Liver (tissue), 9 donors: ENCODE results near the gene CDH13. TPM values are rescaled to one million over a fixed set of nuclear protein-coding genes. Genes with fewer than 3 reads are reported as not detected.

ENCODE experiments used
- DNase-seq: peaks from one replicate; pipeline ENCODE4 v3.0.0-alpha.2; 2017; ENCODE audit warnings: low spot score
- H3K27ac ChIP-seq, 2 donors: one replicate each; pipeline ENCODE4 v1.7.0; 2013; ENCODE audit warnings: inconsistent platforms in 2 of 2, low read length in 2 of 2, control low read depth in 1 of 2, low read depth in 1 of 2, mild to moderate bottlenecking in 1 of 2
- H3K27me3 ChIP-seq, 4 donors: one replicate each; pipeline versions ENCODE4 v1.6.1 to v1.7.0; 2013; ENCODE audit warnings: low read length in 3 of 4, inconsistent platforms in 1 of 4, mild to moderate bottlenecking in 1 of 4, moderate library complexity in 1 of 4; ENCODE audit not compliant: control insufficient read depth in 4 of 4, insufficient read depth in 4 of 4
- H3K36me3 ChIP-seq, 4 donors: one replicate each; pipeline versions ENCODE4 v1.6.1 to v1.7.0; 2013; ENCODE audit warnings: low read length in 3 of 4, mild to moderate bottlenecking in 3 of 4, low read depth in 1 of 4, moderate library complexity in 1 of 4; ENCODE audit not compliant: control insufficient read depth in 4 of 4, insufficient read depth in 3 of 4
- H3K4me1 ChIP-seq, 4 donors: one replicate each; pipeline versions ENCODE4 v1.6.1 to v1.7.0; 2013; ENCODE audit warnings: low read length in 3 of 4, mild to moderate bottlenecking in 3 of 4, moderate library complexity in 1 of 4; ENCODE audit not compliant: control insufficient read depth in 4 of 4, insufficient read depth in 4 of 4
- H3K4me3 ChIP-seq, 3 donors: one replicate each; pipeline versions ENCODE4 v1.6.1 to v1.7.0; 2013; ENCODE audit warnings: low read length in 3 of 3, control low read depth in 1 of 3, low read depth in 1 of 3, mild to moderate bottlenecking in 1 of 3
- H3K9ac ChIP-seq, 2 donors: one replicate each; pipeline ENCODE4 v1.7.0; 2013; ENCODE audit warnings: low read length in 2 of 2, mild to moderate bottlenecking in 2 of 2, moderate library complexity in 2 of 2, control low read depth in 1 of 2, low read depth in 1 of 2
- H3K9me3 ChIP-seq, 4 donors: one replicate each; pipeline versions ENCODE4 v1.6.1 to v1.7.0; 2013; ENCODE audit warnings: low read length in 3 of 4; ENCODE audit not compliant: control insufficient read depth in 4 of 4
- EGR1 ChIP-seq, 2 donors: IDR thresholded peaks; 2 replicates each; pipeline ENCODE4 v1.6.1; 2016 to 2018; ENCODE audit warnings: antibody characterized with exemption in 2 of 2, low read depth in 2 of 2
- FOXA1 ChIP-seq: IDR thresholded peaks from 2 replicates; pipeline ENCODE4 v1.6.1; 2016; ENCODE audit warnings: antibody characterized with exemption
- FOXA2 ChIP-seq: IDR thresholded peaks from 2 replicates; pipeline ENCODE4 v1.6.1; 2016; ENCODE audit warnings: antibody characterized with exemption
- GABPA ChIP-seq, 2 donors: IDR thresholded peaks in 1 of 2; conservative IDR thresholded peaks in 1 of 2; 2 replicates each; pipeline ENCODE4 v1.6.1; 2016; ENCODE audit warnings: antibody characterized with exemption in 2 of 2, mild to moderate bottlenecking in 1 of 2, moderate library complexity in 1 of 2
- HNF4A ChIP-seq, 2 donors: conservative IDR thresholded peaks; 2 replicates each; pipeline ENCODE4 v1.6.1; 2016; ENCODE audit warnings: antibody characterized with exemption in 2 of 2, mild to moderate bottlenecking in 2 of 2
- HNF4G ChIP-seq: IDR thresholded peaks from 2 replicates; pipeline ENCODE4 v1.6.1; 2016; ENCODE audit warnings: antibody characterized with exemption
- JUND ChIP-seq, 2 donors: IDR thresholded peaks; 2 replicates each; pipeline ENCODE4 v1.6.1; 2016; ENCODE audit warnings: antibody characterized with exemption in 2 of 2
- NR2F2 ChIP-seq: IDR thresholded peaks from 2 replicates; pipeline ENCODE4 v1.6.1; 2016; ENCODE audit warnings: antibody characterized with exemption
- RAD21 ChIP-seq, 2 donors: IDR thresholded peaks; 2 replicates each; pipeline ENCODE4 v1.6.1; 2016; ENCODE audit warnings: antibody characterized with exemption in 2 of 2, mild to moderate bottlenecking in 2 of 2
- RXRA ChIP-seq, 2 donors: IDR thresholded peaks; 2 replicates each; pipeline ENCODE4 v1.6.1; 2017 to 2018; ENCODE audit warnings: antibody characterized with exemption in 2 of 2, mild to moderate bottlenecking in 1 of 2
- SP1 ChIP-seq: IDR thresholded peaks from 2 replicates; pipeline ENCODE4 v1.6.1; 2018; ENCODE audit warnings: antibody characterized with exemption, mild to moderate bottlenecking
- TAF1 ChIP-seq: conservative IDR thresholded peaks from 2 replicates; pipeline ENCODE4 v1.6.1; 2016; ENCODE audit warnings: antibody characterized with exemption, mild to moderate bottlenecking
- YY1 ChIP-seq: IDR thresholded peaks from 2 replicates; pipeline ENCODE4 v1.6.1; 2016; ENCODE audit warnings: antibody characterized with exemption, mild to moderate bottlenecking
- WGBS: extraction: QIAGEN DNeasy Blood & Tissue Kit; methylation state at CpG from one replicate; pipeline ENCODE4 v1.1.7; 2013; 5-methylcytosine and 5-hydroxymethylcytosine counted together
- polyA plus RNA-seq, 2 donors: library from polyadenylated mRNA; stranded (reverse) in 1 of 2; unstranded in 1 of 2; fragments of 200-250 nt in 1 of 2; fragments of >200 nt in 1 of 2; fragmentation: Nextera tagmentation in 1 of 2; extraction: Ambion mirVana in 1 of 2; gene quantifications; one replicate each; pipeline versions ENCODE4 v1.2.1 to v1.2.3, GENCODE V29; 2013 to 2015
- total RNA-seq, 2 donors: library from RNA; depleted of rRNA; stranded (reverse); fragments of >200 nt; gene quantifications; one replicate each; pipeline ENCODE4 v1.2.3, GENCODE V29; 2014
- TF ChIP-seq, protein P1 (sequence below): IDR thresholded peaks from 2 replicates; pipeline ENCODE4 v1.6.1; 2016; ENCODE audit warnings: antibody characterized with exemption
- TF ChIP-seq, protein P2 (sequence below): IDR thresholded peaks from 2 replicates; pipeline ENCODE4 v1.6.1; 2016; ENCODE audit warnings: antibody characterized with exemption
- TF ChIP-seq, protein P3 (sequence below): IDR thresholded peaks from 2 replicates; pipeline ENCODE4 v1.6.1; 2016; ENCODE audit warnings: antibody characterized with exemption
- TF ChIP-seq, protein P4 (sequence below): IDR thresholded peaks from 2 replicates; pipeline ENCODE4 v1.6.1; 2016; ENCODE audit warnings: antibody characterized with exemption, mild to moderate bottlenecking
- donor health status: healthy.
- donor health status: healthy.
- donor health status: healthy.
- donor health status: healthy.
- donor health status: healthy.

Gene CDH13
- total and polyA plus RNA-seq, 4 donors: 0.21 to 1.5 (median 0.58) TPM

DNA sequence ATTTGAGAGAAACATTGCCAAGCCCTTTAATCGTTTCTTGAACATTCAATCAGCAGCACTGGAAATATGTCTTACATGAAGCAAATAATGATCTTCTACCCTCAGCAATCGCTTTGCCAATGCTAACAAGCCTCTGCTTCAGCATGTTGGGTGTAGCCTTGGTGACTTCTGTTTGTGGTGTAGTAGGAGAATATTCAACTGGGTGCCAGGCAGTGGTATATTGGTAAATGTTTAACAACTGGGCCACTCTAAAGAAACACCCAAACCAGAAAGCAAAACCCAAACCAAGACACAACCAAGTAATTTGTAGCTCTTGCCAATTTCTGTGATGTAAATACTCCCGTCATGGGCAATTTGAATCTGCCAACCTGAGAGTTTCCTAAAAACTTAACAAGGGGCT, 9.7 kb downstream of the CDH13 start:
- H3K9me3 ChIP-seq: no peaks in the 10 kb centered on the region
- 69% methylated on average over 3 of the region's 3 CpGs for WGBS
- no peaks in the 10 kb centered on the region for H3K27me3 ChIP-seq
- H3K4me1 ChIP-seq: peaks cover 0 to 3% (median under 1%) of the 10 kb centered on the region in 4 donors
- no peaks in the 10 kb centered on the region for H3K36me3 ChIP-seq
- no peak for DNase-seq
- no peak overlapping the region for H3K27ac ChIP-seq
- TF ChIP-seq, protein P1, sequence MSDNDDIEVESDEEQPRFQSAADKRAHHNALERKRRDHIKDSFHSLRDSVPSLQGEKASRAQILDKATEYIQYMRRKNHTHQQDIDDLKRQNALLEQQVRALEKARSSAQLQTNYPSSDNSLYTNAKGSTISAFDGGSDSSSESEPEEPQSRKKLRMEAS: no peak
- TF ChIP-seq, protein P2, sequence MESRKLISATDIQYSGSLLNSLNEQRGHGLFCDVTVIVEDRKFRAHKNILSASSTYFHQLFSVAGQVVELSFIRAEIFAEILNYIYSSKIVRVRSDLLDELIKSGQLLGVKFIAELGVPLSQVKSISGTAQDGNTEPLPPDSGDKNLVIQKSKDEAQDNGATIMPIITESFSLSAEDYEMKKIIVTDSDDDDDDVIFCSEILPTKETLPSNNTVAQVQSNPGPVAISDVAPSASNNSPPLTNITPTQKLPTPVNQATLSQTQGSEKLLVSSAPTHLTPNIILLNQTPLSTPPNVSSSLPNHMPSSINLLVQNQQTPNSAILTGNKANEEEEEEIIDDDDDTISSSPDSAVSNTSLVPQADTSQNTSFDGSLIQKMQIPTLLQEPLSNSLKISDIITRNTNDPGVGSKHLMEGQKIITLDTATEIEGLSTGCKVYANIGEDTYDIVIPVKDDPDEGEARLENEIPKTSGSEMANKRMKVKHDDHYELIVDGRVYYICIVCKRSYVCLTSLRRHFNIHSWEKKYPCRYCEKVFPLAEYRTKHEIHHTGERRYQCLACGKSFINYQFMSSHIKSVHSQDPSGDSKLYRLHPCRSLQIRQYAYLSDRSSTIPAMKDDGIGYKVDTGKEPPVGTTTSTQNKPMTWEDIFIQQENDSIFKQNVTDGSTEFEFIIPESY: no peak
- no peak for TF ChIP-seq JUND (IDR thresholded peaks at IDR 0.05)
- TF ChIP-seq TAF1: no peak
- no peak for TF ChIP-seq GABPA (IDR thresholded peaks at IDR 0.05 in 1 of 2, conservative IDR thresholded peaks at IDR 0.05 in 1 of 2)
- TF ChIP-seq NR2F2: no peak
- TF ChIP-seq YY1: no peak
- no peak for TF ChIP-seq RXRA (IDR thresholded peaks at IDR 0.05)
- no peak for TF ChIP-seq FOXA1
- no peak for TF ChIP-seq SP1
- TF ChIP-seq HNF4G: no peak
- no peak for TF ChIP-seq HNF4A (conservative IDR thresholded peaks at IDR 0.05)
- TF ChIP-seq RAD21 (IDR thresholded peaks at IDR 0.05): no peak
- TF ChIP-seq, protein P3, sequence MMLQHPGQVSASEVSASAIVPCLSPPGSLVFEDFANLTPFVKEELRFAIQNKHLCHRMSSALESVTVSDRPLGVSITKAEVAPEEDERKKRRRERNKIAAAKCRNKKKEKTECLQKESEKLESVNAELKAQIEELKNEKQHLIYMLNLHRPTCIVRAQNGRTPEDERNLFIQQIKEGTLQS: no peak
- TF ChIP-seq FOXA2: no peak
- H3K4me3 ChIP-seq: no peak overlapping the region
- no peak overlapping the region for H3K9ac ChIP-seq

DNA sequence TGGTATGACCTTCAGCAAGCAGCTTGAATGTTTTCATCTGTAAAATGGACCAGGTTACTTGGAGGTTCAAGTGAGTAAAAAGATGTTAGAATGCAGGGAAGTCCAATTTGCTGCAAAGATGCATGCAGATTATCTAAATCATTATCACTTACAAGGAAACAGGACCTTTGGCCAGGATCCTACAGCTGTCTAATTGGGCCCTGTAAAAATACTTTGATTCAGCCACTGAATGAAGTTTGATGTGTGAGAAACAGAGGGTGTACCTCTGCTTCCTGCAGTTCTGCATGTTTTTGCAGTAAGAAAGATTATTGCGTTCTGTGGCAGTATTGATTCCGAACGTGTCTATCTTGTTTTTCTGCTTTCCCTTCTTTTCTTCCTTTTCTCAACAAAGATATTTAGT, 10.2 kb downstream of the CDH13 start:
- TF ChIP-seq SP1 (no peak), FOXA1 (no peak), RXRA (IDR thresholded peaks at IDR 0.05) (no peak), JUND (IDR thresholded peaks at IDR 0.05) (no peak), TAF1 (no peak), EGR1 (IDR thresholded peaks at IDR 0.05; ENCODE audit: low read depth in 2 of 2) (no peak), FOXA2 (no peak), HNF4G (no peak)
- TF ChIP-seq, protein P4, sequence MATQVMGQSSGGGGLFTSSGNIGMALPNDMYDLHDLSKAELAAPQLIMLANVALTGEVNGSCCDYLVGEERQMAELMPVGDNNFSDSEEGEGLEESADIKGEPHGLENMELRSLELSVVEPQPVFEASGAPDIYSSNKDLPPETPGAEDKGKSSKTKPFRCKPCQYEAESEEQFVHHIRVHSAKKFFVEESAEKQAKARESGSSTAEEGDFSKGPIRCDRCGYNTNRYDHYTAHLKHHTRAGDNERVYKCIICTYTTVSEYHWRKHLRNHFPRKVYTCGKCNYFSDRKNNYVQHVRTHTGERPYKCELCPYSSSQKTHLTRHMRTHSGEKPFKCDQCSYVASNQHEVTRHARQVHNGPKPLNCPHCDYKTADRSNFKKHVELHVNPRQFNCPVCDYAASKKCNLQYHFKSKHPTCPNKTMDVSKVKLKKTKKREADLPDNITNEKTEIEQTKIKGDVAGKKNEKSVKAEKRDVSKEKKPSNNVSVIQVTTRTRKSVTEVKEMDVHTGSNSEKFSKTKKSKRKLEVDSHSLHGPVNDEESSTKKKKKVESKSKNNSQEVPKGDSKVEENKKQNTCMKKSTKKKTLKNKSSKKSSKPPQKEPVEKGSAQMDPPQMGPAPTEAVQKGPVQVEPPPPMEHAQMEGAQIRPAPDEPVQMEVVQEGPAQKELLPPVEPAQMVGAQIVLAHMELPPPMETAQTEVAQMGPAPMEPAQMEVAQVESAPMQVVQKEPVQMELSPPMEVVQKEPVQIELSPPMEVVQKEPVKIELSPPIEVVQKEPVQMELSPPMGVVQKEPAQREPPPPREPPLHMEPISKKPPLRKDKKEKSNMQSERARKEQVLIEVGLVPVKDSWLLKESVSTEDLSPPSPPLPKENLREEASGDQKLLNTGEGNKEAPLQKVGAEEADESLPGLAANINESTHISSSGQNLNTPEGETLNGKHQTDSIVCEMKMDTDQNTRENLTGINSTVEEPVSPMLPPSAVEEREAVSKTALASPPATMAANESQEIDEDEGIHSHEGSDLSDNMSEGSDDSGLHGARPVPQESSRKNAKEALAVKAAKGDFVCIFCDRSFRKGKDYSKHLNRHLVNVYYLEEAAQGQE: no peak
- TF ChIP-seq, protein P2: no peak
- TF ChIP-seq, protein P1: no peak
- no peak for DNase-seq
- no peaks in the 10 kb centered on the region for H3K27me3 ChIP-seq
- H3K36me3 ChIP-seq: no peaks in the 10 kb centered on the region
- 88% methylated on average over 3 of the region's 3 CpGs for WGBS
- peaks cover 0 to 3% (median under 1%) of the 10 kb centered on the region in 4 donors for H3K4me1 ChIP-seq
- H3K9ac ChIP-seq: no peak overlapping the region
- H3K9me3 ChIP-seq: no peaks in the 10 kb centered on the region
- no peak overlapping the region for H3K27ac ChIP-seq
- H3K4me3 ChIP-seq: no peak overlapping the region
